ENCODE results near the gene CACNA1F. TPM values are rescaled to one million over a fixed set of nuclear protein-coding genes. Genes with fewer than 3 reads are reported as not detected.
A peak's percentile ranks its signal among the peaks of the same experiment; 100 is the strongest.

CACNA1F gene
- total RNA-seq, 1 donor from 2014 or later = not detected

DNA sequence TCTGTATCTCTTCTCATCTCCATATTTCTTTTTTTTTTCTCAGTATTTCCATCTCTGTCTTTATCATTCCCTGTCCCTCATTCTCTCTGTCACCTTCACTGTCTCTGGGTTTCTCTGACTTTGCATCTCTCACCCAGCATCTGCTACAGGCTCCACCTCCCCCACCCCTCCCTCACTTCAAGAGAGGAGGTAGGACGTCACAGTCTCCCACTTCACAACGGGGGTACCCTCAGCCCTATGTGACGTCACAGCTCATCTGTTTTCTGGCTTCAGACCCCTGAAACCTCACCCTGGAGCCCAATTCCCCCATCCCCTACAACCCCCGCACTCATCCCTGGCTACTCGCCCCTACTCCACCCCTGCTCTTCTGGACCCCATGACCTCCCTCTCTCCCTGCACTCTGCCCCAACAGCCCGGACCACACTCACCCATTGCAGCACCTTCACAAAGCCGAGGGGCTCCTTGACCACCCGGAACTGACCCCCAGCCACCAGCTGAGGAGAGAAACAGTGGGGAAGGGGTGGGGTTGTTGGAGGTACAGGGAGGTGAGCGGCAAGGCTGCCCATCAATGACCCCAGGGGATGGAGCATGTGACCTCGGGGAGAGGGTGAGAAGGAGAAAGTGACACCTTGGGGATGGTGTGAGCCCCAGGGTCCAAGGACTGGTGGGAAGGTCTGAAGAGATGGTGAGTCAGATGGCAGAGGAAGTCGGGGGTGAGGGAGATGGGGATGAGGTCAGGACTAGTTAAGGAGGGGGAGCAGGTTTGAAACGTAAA is 34.4 kb downstream of the CACNA1F start:
- Histone ChIP-seq H3K4me1 (no peaks in the 10 kb centered on the region), H3K36me3 (no peaks in the 10 kb centered on the region), H3K4me3 (no peak overlapping the region), H3K27me3 (no peaks in the 10 kb centered on the region), H3K27ac (peak overlapping the region in 1 of 2 donors; percentile 1), H3K9me3 (no peaks in the 10 kb centered on the region)
- intact Hi-C loops (cut with DNase I) = no loop called here
- DNase-seq (ENCODE audit: low spot score in 2 of 2) = no peak
- TF ChIP-seq, protein P1, sequence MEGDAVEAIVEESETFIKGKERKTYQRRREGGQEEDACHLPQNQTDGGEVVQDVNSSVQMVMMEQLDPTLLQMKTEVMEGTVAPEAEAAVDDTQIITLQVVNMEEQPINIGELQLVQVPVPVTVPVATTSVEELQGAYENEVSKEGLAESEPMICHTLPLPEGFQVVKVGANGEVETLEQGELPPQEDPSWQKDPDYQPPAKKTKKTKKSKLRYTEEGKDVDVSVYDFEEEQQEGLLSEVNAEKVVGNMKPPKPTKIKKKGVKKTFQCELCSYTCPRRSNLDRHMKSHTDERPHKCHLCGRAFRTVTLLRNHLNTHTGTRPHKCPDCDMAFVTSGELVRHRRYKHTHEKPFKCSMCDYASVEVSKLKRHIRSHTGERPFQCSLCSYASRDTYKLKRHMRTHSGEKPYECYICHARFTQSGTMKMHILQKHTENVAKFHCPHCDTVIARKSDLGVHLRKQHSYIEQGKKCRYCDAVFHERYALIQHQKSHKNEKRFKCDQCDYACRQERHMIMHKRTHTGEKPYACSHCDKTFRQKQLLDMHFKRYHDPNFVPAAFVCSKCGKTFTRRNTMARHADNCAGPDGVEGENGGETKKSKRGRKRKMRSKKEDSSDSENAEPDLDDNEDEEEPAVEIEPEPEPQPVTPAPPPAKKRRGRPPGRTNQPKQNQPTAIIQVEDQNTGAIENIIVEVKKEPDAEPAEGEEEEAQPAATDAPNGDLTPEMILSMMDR (IDR thresholded peaks at IDR 0.05) = no peak

DNA sequence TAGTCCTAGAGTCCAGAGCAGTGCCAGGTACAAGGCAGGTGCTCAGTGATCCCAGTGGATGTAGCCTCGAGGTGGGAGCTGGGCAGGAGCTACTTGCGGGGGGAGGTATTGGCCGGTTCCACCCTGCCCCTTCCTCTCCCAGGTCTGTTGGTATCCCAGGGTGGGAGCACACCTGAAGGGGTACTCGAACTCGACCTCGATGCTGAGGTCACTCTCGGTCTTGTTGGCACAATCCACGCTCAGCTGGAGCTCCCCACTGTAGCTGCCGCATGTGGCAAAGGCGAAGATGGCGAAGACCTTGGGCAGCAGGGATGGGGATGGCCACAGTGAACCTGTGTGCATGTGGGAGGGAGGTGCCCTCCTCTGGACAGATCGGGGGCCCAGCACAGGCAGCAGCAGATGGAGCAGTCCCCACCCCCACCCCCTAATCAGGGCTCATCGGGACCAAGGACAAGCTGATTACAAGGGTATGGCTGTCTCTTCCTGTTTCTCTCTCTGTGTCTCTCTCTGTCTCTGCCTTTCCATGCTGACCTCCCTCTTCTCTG is 35.5 kb downstream of the CACNA1F start:
- intact Hi-C loops (cut with DNase I) = no loop called here
- H3K36me3 ChIP-seq = no peaks in the 10 kb centered on the region

DNA sequence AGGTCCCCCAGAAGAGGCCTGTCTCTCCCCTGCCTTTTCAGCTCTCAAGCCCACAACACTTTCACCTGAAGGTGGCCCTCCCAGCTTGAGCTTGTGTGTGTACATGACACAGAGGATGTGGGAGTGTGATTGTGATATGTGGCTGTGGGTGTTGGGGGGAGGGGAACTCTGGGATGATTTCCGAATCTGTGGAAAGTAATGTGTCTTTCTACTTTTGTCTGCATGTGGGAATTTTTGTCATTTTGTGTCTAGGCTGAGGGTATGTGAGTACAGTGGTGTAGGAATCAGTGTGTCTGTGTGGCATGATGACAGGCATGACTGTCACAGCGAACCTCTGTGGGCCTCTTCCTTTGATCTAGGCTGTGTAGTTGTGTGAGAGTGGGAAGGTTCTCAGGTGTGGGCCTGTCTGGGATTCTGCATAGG is 39.6 kb downstream of the CACNA1F start:
- intact Hi-C loops (cut with DNase I) = no loop called here
- DNase-seq (ENCODE audit: low spot score in 2 of 2) = no peak
- no peaks in the 10 kb centered on the region for H3K27me3 ChIP-seq
- no peak overlapping the region for H3K27ac ChIP-seq
- TF ChIP-seq, protein P1 (IDR thresholded peaks at IDR 0.05) = no peak
- H3K4me3 ChIP-seq = no peak overlapping the region
- H3K36me3 ChIP-seq = no peaks in the 10 kb centered on the region
- H3K4me1 ChIP-seq = no peaks in the 10 kb centered on the region
- H3K9me3 ChIP-seq = no peaks in the 10 kb centered on the region

More for the DNA sequence above, 35.5 kb downstream of the CACNA1F start:
- no peak for DNase-seq (ENCODE audit: low spot score in 2 of 2)
- Histone ChIP-seq H3K27me3 (no peaks in the 10 kb centered on the region), H3K4me3 (no peak overlapping the region), H3K27ac (no peak overlapping the region), H3K4me1 (no peaks in the 10 kb centered on the region), H3K9me3 (no peaks in the 10 kb centered on the region)
- TF ChIP-seq, protein P1 (IDR thresholded peaks at IDR 0.05) = no peak

DNA sequence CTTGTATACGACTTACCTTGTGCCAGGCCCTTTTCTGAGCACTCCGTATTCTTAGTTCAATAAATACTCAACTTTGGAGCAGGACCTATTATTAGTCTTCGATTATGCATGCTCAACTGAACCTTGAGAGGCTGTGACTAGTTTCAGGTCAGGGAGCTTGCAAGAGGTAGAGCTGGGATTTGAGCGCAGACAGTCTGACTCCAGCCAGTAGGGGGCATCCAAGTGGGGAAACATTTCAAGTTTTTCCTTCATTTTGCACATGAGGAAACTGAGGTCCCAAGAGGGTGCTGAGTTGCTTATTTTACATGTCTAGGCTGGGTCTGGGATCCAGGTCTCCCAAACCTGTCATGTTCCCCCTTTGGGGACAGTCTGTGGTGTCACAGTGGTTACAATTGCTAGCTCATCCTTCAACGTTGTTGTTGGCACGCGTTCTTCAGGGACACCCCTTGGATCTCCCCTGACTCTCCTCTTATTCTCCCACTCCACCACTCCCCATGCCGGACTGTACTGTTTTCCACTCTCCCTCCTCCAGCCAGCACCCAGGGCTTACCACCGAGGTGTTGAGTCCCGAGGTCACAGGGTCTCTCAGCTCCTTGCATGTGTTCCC is 40.3 kb downstream of the CACNA1F start:
- TF ChIP-seq, protein P1 (IDR thresholded peaks at IDR 0.05) = peak in 2 of 3 experiments; percentile 39 to 44
- no peaks in the 10 kb centered on the region for H3K27me3 ChIP-seq
- intact Hi-C loops (cut with DNase I) = no loop called here
- no peaks in the 10 kb centered on the region for H3K36me3 ChIP-seq
- H3K9me3 ChIP-seq = no peaks in the 10 kb centered on the region
- DNase-seq (ENCODE audit: low spot score in 2 of 2) = no peak
- H3K4me3 ChIP-seq = no peak overlapping the region
- no peaks in the 10 kb centered on the region for H3K4me1 ChIP-seq
- no peak overlapping the region for H3K27ac ChIP-seq

DNA sequence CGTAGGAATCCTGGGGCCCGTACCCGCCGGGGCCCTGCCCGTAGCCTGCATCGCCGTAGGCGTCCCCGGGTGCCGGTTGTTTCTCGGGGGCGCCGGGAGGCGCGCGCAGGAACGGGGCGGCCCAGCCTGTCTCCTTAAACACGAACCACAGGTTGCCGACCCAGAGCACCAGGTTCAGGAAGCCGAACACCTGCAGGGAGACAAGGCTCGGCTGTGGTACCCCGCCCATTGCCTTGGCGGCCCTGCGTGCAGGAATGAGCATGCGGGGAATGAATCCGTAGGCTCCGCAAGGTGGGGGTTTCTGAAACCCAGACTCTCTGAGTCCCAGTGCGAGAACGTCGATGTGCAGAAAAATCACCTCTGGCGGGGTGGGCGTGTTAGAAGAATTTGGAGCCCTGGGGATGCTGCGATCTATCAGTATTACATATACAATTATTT is 41.5 kb downstream of the CACNA1F start:
- no peaks in the 10 kb centered on the region for H3K9me3 ChIP-seq
- no peak for DNase-seq (ENCODE audit: low spot score in 2 of 2)
- peak overlapping the region; percentile 81 for H3K27ac ChIP-seq
- H3K36me3 ChIP-seq = no peaks in the 10 kb centered on the region
- H3K4me3 ChIP-seq = peak overlapping the region; percentile 57 to 78
- no peaks in the 10 kb centered on the region for H3K27me3 ChIP-seq
- H3K4me1 ChIP-seq = no peaks in the 10 kb centered on the region
- TF ChIP-seq, protein P1 (IDR thresholded peaks at IDR 0.05) = no peak
- intact Hi-C loops (cut with DNase I) = loop anchor here (1.0 to 2.0 kb wide), 4 partner anchors 9 to 233 kb away; partner anchors contain the start of genes PPP1R3F and SYP

All from ascending aorta (tissue), 2 donors.